Liver (tissue), 3 donors: ENCODE measurements around the gene CRHR2.

ENCODE experiments used
- EGR1 ChIP-seq, 2 donors: IDR thresholded peaks; 2 replicates each; pipeline ENCODE4 v1.6.1; 2016 to 2018; ENCODE audit warnings: antibody characterized with exemption in 2 of 2, low read depth in 2 of 2
- GABPA ChIP-seq, 2 donors: IDR thresholded peaks in 1 of 2; conservative IDR thresholded peaks in 1 of 2; 2 replicates each; pipeline ENCODE4 v1.6.1; 2016; ENCODE audit warnings: antibody characterized with exemption in 2 of 2, mild to moderate bottlenecking in 1 of 2, moderate library complexity in 1 of 2
- HNF4G ChIP-seq: IDR thresholded peaks from 2 replicates; pipeline ENCODE4 v1.6.1; 2016; ENCODE audit warnings: antibody characterized with exemption
- RAD21 ChIP-seq, 2 donors: IDR thresholded peaks; 2 replicates each; pipeline ENCODE4 v1.6.1; 2016; ENCODE audit warnings: antibody characterized with exemption in 2 of 2, mild to moderate bottlenecking in 2 of 2
- SP1 ChIP-seq: IDR thresholded peaks from 2 replicates; pipeline ENCODE4 v1.6.1; 2018; ENCODE audit warnings: antibody characterized with exemption, mild to moderate bottlenecking
- TAF1 ChIP-seq: conservative IDR thresholded peaks from 2 replicates; pipeline ENCODE4 v1.6.1; 2016; ENCODE audit warnings: antibody characterized with exemption, mild to moderate bottlenecking
- TF ChIP-seq, protein P1 (sequence below): fragments of 150-350 bp; IDR thresholded peaks from 2 replicates; pipeline ENCODE4 v1.5.1; 2017; ENCODE audit warnings: improper control_type of control experiment, low read depth, low read length; ENCODE audit not compliant: missing input control
- TF ChIP-seq, protein P2 (sequence below): IDR thresholded peaks from 2 replicates; pipeline ENCODE4 v1.6.1; 2016; ENCODE audit warnings: antibody characterized with exemption
- donor health status: healthy.
- donor health status: healthy.

DNA sequence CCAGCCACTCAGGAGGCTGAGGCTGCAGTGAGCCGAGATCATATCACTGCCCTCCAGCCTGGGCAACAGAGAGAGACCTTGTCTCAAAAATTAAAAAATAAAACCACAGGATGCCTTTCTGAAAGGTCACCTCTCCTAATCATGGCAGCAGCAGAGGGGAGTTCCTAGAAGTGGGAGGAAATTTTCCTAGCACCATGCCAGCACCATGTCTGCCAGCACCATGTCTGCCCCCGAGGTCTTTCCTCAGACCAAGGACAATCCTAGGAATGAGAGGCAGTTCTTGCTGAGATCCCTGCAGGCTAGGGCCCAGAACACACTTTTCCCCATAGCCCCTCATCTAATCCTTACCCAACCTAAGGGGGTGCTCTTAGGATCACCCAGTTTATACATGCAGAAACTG, 47.4 kb upstream of the CRHR2 start:
- TF ChIP-seq SP1 (no peak), RAD21 (IDR thresholded peaks at IDR 0.05) (no peak), TAF1 (no peak), HNF4G (no peak), GABPA (IDR thresholded peaks at IDR 0.05 in 1 of 2, conservative IDR thresholded peaks at IDR 0.05 in 1 of 2) (no peak), EGR1 (IDR thresholded peaks at IDR 0.05; ENCODE audit: low read depth in 2 of 2) (no peak)
- TF ChIP-seq, protein P1, sequence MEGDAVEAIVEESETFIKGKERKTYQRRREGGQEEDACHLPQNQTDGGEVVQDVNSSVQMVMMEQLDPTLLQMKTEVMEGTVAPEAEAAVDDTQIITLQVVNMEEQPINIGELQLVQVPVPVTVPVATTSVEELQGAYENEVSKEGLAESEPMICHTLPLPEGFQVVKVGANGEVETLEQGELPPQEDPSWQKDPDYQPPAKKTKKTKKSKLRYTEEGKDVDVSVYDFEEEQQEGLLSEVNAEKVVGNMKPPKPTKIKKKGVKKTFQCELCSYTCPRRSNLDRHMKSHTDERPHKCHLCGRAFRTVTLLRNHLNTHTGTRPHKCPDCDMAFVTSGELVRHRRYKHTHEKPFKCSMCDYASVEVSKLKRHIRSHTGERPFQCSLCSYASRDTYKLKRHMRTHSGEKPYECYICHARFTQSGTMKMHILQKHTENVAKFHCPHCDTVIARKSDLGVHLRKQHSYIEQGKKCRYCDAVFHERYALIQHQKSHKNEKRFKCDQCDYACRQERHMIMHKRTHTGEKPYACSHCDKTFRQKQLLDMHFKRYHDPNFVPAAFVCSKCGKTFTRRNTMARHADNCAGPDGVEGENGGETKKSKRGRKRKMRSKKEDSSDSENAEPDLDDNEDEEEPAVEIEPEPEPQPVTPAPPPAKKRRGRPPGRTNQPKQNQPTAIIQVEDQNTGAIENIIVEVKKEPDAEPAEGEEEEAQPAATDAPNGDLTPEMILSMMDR: no peak
- TF ChIP-seq, protein P2, sequence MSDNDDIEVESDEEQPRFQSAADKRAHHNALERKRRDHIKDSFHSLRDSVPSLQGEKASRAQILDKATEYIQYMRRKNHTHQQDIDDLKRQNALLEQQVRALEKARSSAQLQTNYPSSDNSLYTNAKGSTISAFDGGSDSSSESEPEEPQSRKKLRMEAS: no peak
